ENCODE measurements around the gene NADSYN1. TPM values are rescaled to one million over a fixed set of nuclear protein-coding genes. Genes with fewer than 3 reads are reported as not detected.

The NADSYN1 gene
- total RNA-seq, 1 experiment from 2014 or later: 79.7 TPM

- no peak for DNase-seq
- no peak for TF ChIP-seq CTCF (IDR thresholded peaks at IDR 0.05; ENCODE audit: unreplicated experiment)
- Mint-ChIP-seq H3K4me3 (ENCODE audit: low read depth, unreplicated experiment) (no peak overlapping the region), H3K27ac (ENCODE audit: unreplicated experiment) (no peak overlapping the region), H3K9me3 (ENCODE audit: low read depth, unreplicated experiment) (peaks cover 5% of the 10 kb centered on the region), H3K27me3 (ENCODE audit: unreplicated experiment) (peaks cover 98% of the 10 kb centered on the region), H3K4me1 (ENCODE audit: low read depth, unreplicated experiment) (peaks cover 11% of the 10 kb centered on the region), H3K36me3 (ENCODE audit: insufficient read depth, unreplicated experiment) (no peaks in the 10 kb centered on the region)
- CTCF ChIA-PET: no interaction called here
- intact Hi-C loops (cut with micrococcal nuclease; ENCODE audit: unreplicated experiment): no loop called here
- BruUV-seq (replicated peaks): no TSS peak
Observed at GRCh38 chr11:71545405-71545966, 92.5 kb downstream of the NADSYN1 start.

GRCh38 chr11:71548120-71548519 is 95.1 kb downstream of the NADSYN1 start, which contains the start of gene KRTAP5-9:
Gene KRTAP5-9 (plus strand): TSS chr11:71548420. CDS start chr11:71548658, 238 bp downstream.
- H3K4me3 Mint-ChIP-seq (ENCODE audit: low read depth, unreplicated experiment): no peak within 1 kb of the TSS
- intact Hi-C loops (cut with micrococcal nuclease; ENCODE audit: unreplicated experiment): no loop called here
- peaks cover 84% of the 10 kb centered on the region for H3K27me3 Mint-ChIP-seq (ENCODE audit: unreplicated experiment)
- H3K27ac Mint-ChIP-seq (ENCODE audit: unreplicated experiment): no peak within 1 kb of the TSS
- no peak for TF ChIP-seq CTCF (IDR thresholded peaks at IDR 0.05; ENCODE audit: unreplicated experiment)
- CTCF ChIA-PET: interaction anchor here (2.0 kb wide), 1 partner anchor 12 kb away, joined by 4 read pairs; no protein-coding TSS in a partner anchor
- peaks cover 6% of the 10 kb centered on the region for H3K4me1 Mint-ChIP-seq (ENCODE audit: low read depth, unreplicated experiment)
- DNase-seq: no peak
- no peaks in the 10 kb centered on the region for H3K36me3 Mint-ChIP-seq (ENCODE audit: insufficient read depth, unreplicated experiment)
- BruUV-seq (replicated peaks): no TSS peak
- H3K9me3 Mint-ChIP-seq (ENCODE audit: low read depth, unreplicated experiment): peaks cover 3% of the 10 kb centered on the region

GRCh38 chr11:71548716-71549151 is 95.7 kb downstream of the NADSYN1 start:
- no peak overlapping the region for H3K4me3 Mint-ChIP-seq (ENCODE audit: low read depth, unreplicated experiment)
- H3K27ac Mint-ChIP-seq (ENCODE audit: unreplicated experiment): no peak overlapping the region
- BruUV-seq (replicated peaks): no TSS peak
- H3K27me3 Mint-ChIP-seq (ENCODE audit: unreplicated experiment): peaks cover 78% of the 10 kb centered on the region
- H3K4me1 Mint-ChIP-seq (ENCODE audit: low read depth, unreplicated experiment): peaks cover under 1% of the 10 kb centered on the region
- no peak for DNase-seq
- no peak for TF ChIP-seq CTCF (IDR thresholded peaks at IDR 0.05; ENCODE audit: unreplicated experiment)
- peaks cover 3% of the 10 kb centered on the region for H3K9me3 Mint-ChIP-seq (ENCODE audit: low read depth, unreplicated experiment)
- no peaks in the 10 kb centered on the region for H3K36me3 Mint-ChIP-seq (ENCODE audit: insufficient read depth, unreplicated experiment)
- intact Hi-C loops (cut with micrococcal nuclease; ENCODE audit: unreplicated experiment): no loop called here
- CTCF ChIA-PET: interaction anchor here (2.0 kb wide), 1 partner anchor 11 kb away, joined by 4 read pairs; no protein-coding TSS in a partner anchor

Small RNA genes lying within 50 kb of the gene (microRNA-seq; reads per million reads assigned to microRNA genes)
- gene MIR6754: not detected

Other genes with a start within 250 kb of the NADSYN1 start
- gene SHANK2, start 200.6 kb upstream of the NADSYN1 start, total RNA-seq (2022): 109 and 118 TPM in 2 replicates
- 185 and 211 TPM in 2 replicates for gene DHCR7, start 4.8 kb upstream of the NADSYN1 start, total RNA-seq (2022)
- gene KRTAP5-7, start 74.1 kb downstream of the NADSYN1 start, total RNA-seq (2022): not detected in 2 replicates
- gene KRTAP5-8, start 84.8 kb downstream of the NADSYN1 start, total RNA-seq (2022): not detected in 2 replicates
- gene KRTAP5-9, start 95.2 kb downstream of the NADSYN1 start, total RNA-seq (2022): 0.56 TPM in 1 of 2 replicates, not detected in the other
- gene KRTAP5-10, start 112.4 kb downstream of the NADSYN1 start, total RNA-seq (2022): not detected in 2 replicates
- gene KRTAP5-11, start 129.7 kb downstream of the NADSYN1 start, total RNA-seq (2022): not detected in 2 replicates